ENCODE data around the gene EDRF1.

EDRF1 gene

GRCh38 chr10:125719173-125720001, at the start of gene EDRF1:
TSS of gene EDRF1 (plus strand) at chr10:125719709. CDS start at chr10:125719808, 99 bp downstream.
- Histone ChIP-seq H3K4me3 (ENCODE audit: low read depth in 1 of 2, low read length in 2 of 2) (peak within 1 kb of the TSS; percentile 89 to 100), H3K27ac (ENCODE audit: low read depth, low read length) (peak within 1 kb of the TSS; percentile 81), H3K27me3 (ENCODE audit: control insufficient read depth in 1 of 2, insufficient read depth in 2 of 2, low read length in 2 of 2) (no peaks in the 10 kb centered on the region), H3K9me3 (ENCODE audit: control insufficient read depth in 1 of 2, low read length in 2 of 2) (no peaks in the 10 kb centered on the region), H3K9ac (ENCODE audit: low read depth in 1 of 2, low read length in 2 of 2) (peak within 1 kb of the TSS; percentile 91 to 96), H3K4me1 (ENCODE audit: control insufficient read depth in 1 of 2, insufficient read depth in 2 of 2, low read length in 2 of 2) (peaks cover 7 to 23% of the 10 kb centered on the region in 2 donors), H3K36me3 (ENCODE audit: control insufficient read depth in 1 of 2, insufficient read depth in 2 of 2, low read length in 2 of 2) (peaks cover 10 to 24% of the 10 kb centered on the region in 2 donors)

GRCh38 chr10:125672884-125673283, 46.6 kb upstream of the EDRF1 start:
- no peaks in the 10 kb centered on the region for H3K4me1 ChIP-seq (ENCODE audit: control insufficient read depth in 1 of 2, insufficient read depth in 2 of 2, low read length in 2 of 2)

GRCh38 chr10:125679436-125679835, 40.1 kb upstream of the EDRF1 start:
- peaks cover 0 to 12% of the 10 kb centered on the region in 2 donors for H3K9me3 ChIP-seq (ENCODE audit: control insufficient read depth in 1 of 2, low read length in 2 of 2)
- no peaks in the 10 kb centered on the region for H3K36me3 ChIP-seq (ENCODE audit: control insufficient read depth in 1 of 2, insufficient read depth in 2 of 2, low read length in 2 of 2)
- no peak overlapping the region for H3K27ac ChIP-seq (ENCODE audit: low read depth, low read length)
- peaks cover 0 to 2% of the 10 kb centered on the region in 2 donors for H3K27me3 ChIP-seq (ENCODE audit: control insufficient read depth in 1 of 2, insufficient read depth in 2 of 2, low read length in 2 of 2)
- H3K4me1 ChIP-seq (ENCODE audit: control insufficient read depth in 1 of 2, insufficient read depth in 2 of 2, low read length in 2 of 2) = no peaks in the 10 kb centered on the region
- no peak overlapping the region for H3K9ac ChIP-seq (ENCODE audit: low read depth in 1 of 2, low read length in 2 of 2)
- no peak overlapping the region for H3K4me3 ChIP-seq (ENCODE audit: low read depth in 1 of 2, low read length in 2 of 2)

More at GRCh38 chr10:125672884-125673283, 46.6 kb upstream of the EDRF1 start:
- Histone ChIP-seq H3K27me3 (ENCODE audit: control insufficient read depth in 1 of 2, insufficient read depth in 2 of 2, low read length in 2 of 2) (no peaks in the 10 kb centered on the region), H3K27ac (ENCODE audit: low read depth, low read length) (no peak overlapping the region), H3K9me3 (ENCODE audit: control insufficient read depth in 1 of 2, low read length in 2 of 2) (peaks cover 0 to 9% of the 10 kb centered on the region in 2 donors), H3K36me3 (ENCODE audit: control insufficient read depth in 1 of 2, insufficient read depth in 2 of 2, low read length in 2 of 2) (no peaks in the 10 kb centered on the region), H3K4me3 (ENCODE audit: low read depth in 1 of 2, low read length in 2 of 2) (no peak overlapping the region), H3K9ac (ENCODE audit: low read depth in 1 of 2, low read length in 2 of 2) (no peak overlapping the region)

GRCh38 chr10:125683063-125683462, 36.4 kb upstream of the EDRF1 start, which contains the start of gene TEX36:
TSS of gene TEX36 (minus strand) at chr10:125683163. CDS start at chr10:125682989, 174 bp downstream.
- peaks cover 0 to 3% of the 10 kb centered on the region in 2 donors for H3K9me3 ChIP-seq (ENCODE audit: control insufficient read depth in 1 of 2, low read length in 2 of 2)
- no peak within 1 kb of the TSS for H3K9ac ChIP-seq (ENCODE audit: low read depth in 1 of 2, low read length in 2 of 2)
- no peaks in the 10 kb centered on the region for H3K4me1 ChIP-seq (ENCODE audit: control insufficient read depth in 1 of 2, insufficient read depth in 2 of 2, low read length in 2 of 2)
- no peak within 1 kb of the TSS for H3K27ac ChIP-seq (ENCODE audit: low read depth, low read length)
- H3K36me3 ChIP-seq (ENCODE audit: control insufficient read depth in 1 of 2, insufficient read depth in 2 of 2, low read length in 2 of 2) = no peaks in the 10 kb centered on the region
- H3K27me3 ChIP-seq (ENCODE audit: control insufficient read depth in 1 of 2, insufficient read depth in 2 of 2, low read length in 2 of 2) = peaks cover 0 to 2% of the 10 kb centered on the region in 2 donors
- no peak within 1 kb of the TSS for H3K4me3 ChIP-seq (ENCODE audit: low read depth in 1 of 2, low read length in 2 of 2)

GRCh38 chr10:125683821-125684220, 35.7 kb upstream of the EDRF1 start:
- peaks cover 0 to 2% of the 10 kb centered on the region in 2 donors for H3K27me3 ChIP-seq (ENCODE audit: control insufficient read depth in 1 of 2, insufficient read depth in 2 of 2, low read length in 2 of 2)

GRCh38 chr10:125684581-125684980, 34.9 kb upstream of the EDRF1 start:
- no peaks in the 10 kb centered on the region for H3K4me1 ChIP-seq (ENCODE audit: control insufficient read depth in 1 of 2, insufficient read depth in 2 of 2, low read length in 2 of 2)
- no peak overlapping the region for H3K4me3 ChIP-seq (ENCODE audit: low read depth in 1 of 2, low read length in 2 of 2)
- no peak overlapping the region for H3K9ac ChIP-seq (ENCODE audit: low read depth in 1 of 2, low read length in 2 of 2)
- no peaks in the 10 kb centered on the region for H3K36me3 ChIP-seq (ENCODE audit: control insufficient read depth in 1 of 2, insufficient read depth in 2 of 2, low read length in 2 of 2)
- H3K9me3 ChIP-seq (ENCODE audit: control insufficient read depth in 1 of 2, low read length in 2 of 2) = no peaks in the 10 kb centered on the region
- peaks cover 0 to 2% of the 10 kb centered on the region in 2 donors for H3K27me3 ChIP-seq (ENCODE audit: control insufficient read depth in 1 of 2, insufficient read depth in 2 of 2, low read length in 2 of 2)
- no peak overlapping the region for H3K27ac ChIP-seq (ENCODE audit: low read depth, low read length)

More at GRCh38 chr10:125683821-125684220, 35.7 kb upstream of the EDRF1 start:
- Histone ChIP-seq H3K9me3 (ENCODE audit: control insufficient read depth in 1 of 2, low read length in 2 of 2) (no peaks in the 10 kb centered on the region), H3K27ac (ENCODE audit: low read depth, low read length) (no peak overlapping the region), H3K4me1 (ENCODE audit: control insufficient read depth in 1 of 2, insufficient read depth in 2 of 2, low read length in 2 of 2) (no peaks in the 10 kb centered on the region), H3K9ac (ENCODE audit: low read depth in 1 of 2, low read length in 2 of 2) (no peak overlapping the region), H3K4me3 (ENCODE audit: low read depth in 1 of 2, low read length in 2 of 2) (no peak overlapping the region), H3K36me3 (ENCODE audit: control insufficient read depth in 1 of 2, insufficient read depth in 2 of 2, low read length in 2 of 2) (no peaks in the 10 kb centered on the region)

GRCh38 chr10:125687507-125688185, 31.9 kb upstream of the EDRF1 start:
- Histone ChIP-seq H3K27ac (ENCODE audit: low read depth, low read length) (no peak overlapping the region), H3K27me3 (ENCODE audit: control insufficient read depth in 1 of 2, insufficient read depth in 2 of 2, low read length in 2 of 2) (peaks cover 10% of the 10 kb centered on the region in 2 donors), H3K36me3 (ENCODE audit: control insufficient read depth in 1 of 2, insufficient read depth in 2 of 2, low read length in 2 of 2) (no peaks in the 10 kb centered on the region)

GRCh38 chr10:125689955-125690569, 29.4 kb upstream of the EDRF1 start:
- H3K9me3 ChIP-seq (ENCODE audit: control insufficient read depth in 1 of 2, low read length in 2 of 2) = no peaks in the 10 kb centered on the region
- no peak overlapping the region for H3K9ac ChIP-seq (ENCODE audit: low read depth in 1 of 2, low read length in 2 of 2)
- H3K27ac ChIP-seq (ENCODE audit: low read depth, low read length) = no peak overlapping the region
- peaks cover 7 to 10% of the 10 kb centered on the region in 2 donors for H3K27me3 ChIP-seq (ENCODE audit: control insufficient read depth in 1 of 2, insufficient read depth in 2 of 2, low read length in 2 of 2)
- H3K36me3 ChIP-seq (ENCODE audit: control insufficient read depth in 1 of 2, insufficient read depth in 2 of 2, low read length in 2 of 2) = no peaks in the 10 kb centered on the region
- H3K4me3 ChIP-seq (ENCODE audit: low read depth in 1 of 2, low read length in 2 of 2) = no peak overlapping the region
- H3K4me1 ChIP-seq (ENCODE audit: control insufficient read depth in 1 of 2, insufficient read depth in 2 of 2, low read length in 2 of 2) = no peaks in the 10 kb centered on the region

More at GRCh38 chr10:125687507-125688185, 31.9 kb upstream of the EDRF1 start:
- H3K9me3 ChIP-seq (ENCODE audit: control insufficient read depth in 1 of 2, low read length in 2 of 2) = no peaks in the 10 kb centered on the region
- no peak overlapping the region for H3K9ac ChIP-seq (ENCODE audit: low read depth in 1 of 2, low read length in 2 of 2)
- H3K4me3 ChIP-seq (ENCODE audit: low read depth in 1 of 2, low read length in 2 of 2) = no peak overlapping the region
- no peaks in the 10 kb centered on the region for H3K4me1 ChIP-seq (ENCODE audit: control insufficient read depth in 1 of 2, insufficient read depth in 2 of 2, low read length in 2 of 2)

- Histone ChIP-seq H3K4me3 (ENCODE audit: low read depth in 1 of 2, low read length in 2 of 2) (no peak overlapping the region), H3K9ac (ENCODE audit: low read depth in 1 of 2, low read length in 2 of 2) (no peak overlapping the region), H3K4me1 (ENCODE audit: control insufficient read depth in 1 of 2, insufficient read depth in 2 of 2, low read length in 2 of 2) (no peaks in the 10 kb centered on the region), H3K9me3 (ENCODE audit: control insufficient read depth in 1 of 2, low read length in 2 of 2) (no peaks in the 10 kb centered on the region), H3K27me3 (ENCODE audit: control insufficient read depth in 1 of 2, insufficient read depth in 2 of 2, low read length in 2 of 2) (peaks cover 7 to 13% of the 10 kb centered on the region in 2 donors), H3K27ac (ENCODE audit: low read depth, low read length) (no peak overlapping the region), H3K36me3 (ENCODE audit: control insufficient read depth in 1 of 2, insufficient read depth in 2 of 2, low read length in 2 of 2) (no peaks in the 10 kb centered on the region)
These were observed 28.1 kb upstream of the EDRF1 start for GRCh38 chr10:125691160-125691981.

All from duodenal mucosa (tissue), 2 donors.